Fibroblast of pulmonary artery (primary cell): ENCODE results near the gene MCOLN2.

Experiments used
- DNase-seq: peaks from one replicate; pipeline ENCODE4 v3.0.0-alpha.2; 2010; ENCODE audit warnings: low read depth
- H3K4me3 ChIP-seq: replicated peaks from 2 replicates; pipeline ENCODE4 v1.5.1; 2011; ENCODE audit warnings: low read depth, mild to moderate bottlenecking, control low read depth, low read length, moderate library complexity
- TF ChIP-seq, protein P1 (sequence below): IDR thresholded peaks from 2 replicates; pipeline ENCODE4 v1.5.1; 2011; ENCODE audit warnings: mild to moderate bottlenecking, control low read depth, low read length, inconsistent platforms; ENCODE audit errors: missing control alignments

The MCOLN2 gene

DNA sequence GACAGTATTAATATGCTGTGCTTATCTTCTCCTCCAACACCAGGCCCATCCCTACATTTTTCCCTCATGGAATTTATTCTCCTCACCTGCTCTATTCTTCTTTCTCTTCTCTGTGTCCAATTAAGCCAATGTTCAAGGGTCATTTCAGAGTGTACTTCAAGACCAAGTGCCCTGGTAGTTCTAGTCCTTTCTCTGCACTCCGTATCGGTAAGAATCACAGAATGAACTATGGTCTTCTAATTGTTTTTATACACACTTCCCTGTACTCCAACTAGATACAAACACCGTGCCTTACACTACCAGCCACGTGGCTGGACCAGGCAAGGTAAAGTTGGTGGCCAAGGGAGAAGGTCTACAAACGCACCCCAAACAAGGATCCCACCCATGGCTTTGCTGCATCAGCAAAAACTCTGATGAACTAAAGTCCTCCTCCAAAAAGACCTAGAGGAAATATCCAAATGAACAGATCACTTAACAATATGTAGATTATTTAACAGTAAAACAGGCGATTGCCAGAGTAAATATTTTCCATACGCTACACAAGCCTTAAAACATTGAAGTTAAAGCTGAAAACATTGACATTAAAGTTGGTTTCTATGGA, 63.8 kb downstream of the MCOLN2 start:
- TF ChIP-seq, protein P1, sequence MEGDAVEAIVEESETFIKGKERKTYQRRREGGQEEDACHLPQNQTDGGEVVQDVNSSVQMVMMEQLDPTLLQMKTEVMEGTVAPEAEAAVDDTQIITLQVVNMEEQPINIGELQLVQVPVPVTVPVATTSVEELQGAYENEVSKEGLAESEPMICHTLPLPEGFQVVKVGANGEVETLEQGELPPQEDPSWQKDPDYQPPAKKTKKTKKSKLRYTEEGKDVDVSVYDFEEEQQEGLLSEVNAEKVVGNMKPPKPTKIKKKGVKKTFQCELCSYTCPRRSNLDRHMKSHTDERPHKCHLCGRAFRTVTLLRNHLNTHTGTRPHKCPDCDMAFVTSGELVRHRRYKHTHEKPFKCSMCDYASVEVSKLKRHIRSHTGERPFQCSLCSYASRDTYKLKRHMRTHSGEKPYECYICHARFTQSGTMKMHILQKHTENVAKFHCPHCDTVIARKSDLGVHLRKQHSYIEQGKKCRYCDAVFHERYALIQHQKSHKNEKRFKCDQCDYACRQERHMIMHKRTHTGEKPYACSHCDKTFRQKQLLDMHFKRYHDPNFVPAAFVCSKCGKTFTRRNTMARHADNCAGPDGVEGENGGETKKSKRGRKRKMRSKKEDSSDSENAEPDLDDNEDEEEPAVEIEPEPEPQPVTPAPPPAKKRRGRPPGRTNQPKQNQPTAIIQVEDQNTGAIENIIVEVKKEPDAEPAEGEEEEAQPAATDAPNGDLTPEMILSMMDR, result no peak
- DNase-seq, result no peak
- no peak overlapping the region for H3K4me3 ChIP-seq

DNA sequence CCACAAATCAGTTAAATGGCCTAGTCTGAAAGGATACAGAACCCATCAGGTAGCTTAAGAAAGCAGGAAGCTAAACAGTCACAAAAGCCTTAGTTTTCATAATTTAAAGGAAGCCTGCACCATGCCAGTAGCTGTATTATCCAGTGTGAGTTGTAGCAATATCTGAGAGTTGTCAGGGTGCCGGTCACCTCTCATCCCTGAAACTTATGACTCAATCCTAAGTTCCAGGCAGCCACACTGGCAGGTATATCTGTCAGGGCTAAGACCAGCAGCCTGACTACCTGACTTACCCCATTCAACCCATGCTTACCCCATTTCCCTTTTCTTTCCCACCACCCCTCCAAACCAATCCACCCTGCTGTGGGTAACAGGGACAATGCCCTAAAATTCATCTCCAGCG, 66.1 kb downstream of the MCOLN2 start:
- no peak overlapping the region for H3K4me3 ChIP-seq
- TF ChIP-seq, protein P1, result no peak
- no peak for DNase-seq

DNA sequence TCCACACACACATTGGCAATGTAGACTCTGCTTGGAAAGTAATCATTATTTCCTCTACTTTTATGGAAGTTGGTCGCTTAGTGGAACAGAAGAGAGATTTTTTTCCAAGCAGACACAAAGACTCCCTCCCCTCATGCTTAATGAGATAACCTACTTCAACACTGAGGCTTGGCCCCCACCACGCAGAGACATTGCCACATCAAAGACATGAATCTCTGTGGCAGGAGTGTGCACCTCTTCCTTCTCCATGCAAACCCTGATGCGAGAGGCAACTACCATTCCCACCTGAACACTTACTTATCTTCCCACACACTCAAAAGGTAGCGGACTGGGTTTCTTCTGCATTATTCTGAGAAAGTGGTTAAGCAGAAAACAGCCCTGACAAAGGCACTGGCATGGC, 66.6 kb downstream of the MCOLN2 start:
- H3K4me3 ChIP-seq, result no peak overlapping the region
- TF ChIP-seq, protein P1, result no peak
- no peak for DNase-seq

DNA sequence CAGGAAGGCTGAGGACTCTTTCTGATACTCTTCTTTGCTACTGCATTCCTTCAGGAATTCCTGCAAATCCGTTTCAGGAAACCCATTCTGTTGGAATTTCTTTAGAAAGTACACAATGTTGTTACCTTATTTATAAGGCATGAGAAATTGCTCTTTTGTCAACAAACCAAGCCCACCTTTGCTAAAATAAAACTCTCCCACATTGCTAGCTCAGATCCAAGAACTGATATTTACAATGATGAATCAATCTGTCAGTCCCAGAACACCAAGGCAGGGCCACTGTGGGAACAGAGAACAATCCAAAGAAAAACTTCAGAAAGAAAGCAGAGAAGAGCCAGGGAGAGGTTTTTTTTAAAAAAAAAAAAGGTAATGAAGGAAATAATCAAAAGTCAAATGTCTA, 67.3 kb downstream of the MCOLN2 start:
- H3K4me3 ChIP-seq, result no peak overlapping the region
- TF ChIP-seq, protein P1, result no peak

DNA sequence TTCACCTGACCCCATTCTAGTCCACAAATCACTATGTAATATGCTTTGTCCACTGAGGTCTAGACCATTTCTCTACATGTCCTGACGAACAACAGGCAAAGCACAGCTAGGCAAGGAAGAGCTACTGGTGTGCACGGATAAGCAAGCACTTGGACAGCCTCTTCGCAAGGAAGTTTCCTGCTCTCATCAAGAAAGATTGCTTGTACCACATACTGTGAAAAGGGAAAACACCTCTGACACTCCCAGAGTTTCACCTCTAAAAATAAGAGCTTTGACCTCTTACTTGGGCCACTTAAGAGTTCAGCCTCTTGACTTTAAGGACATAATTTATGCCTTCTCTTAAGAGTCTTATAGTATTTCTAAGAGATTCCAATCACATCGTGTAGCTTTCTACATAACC, 67.9 kb downstream of the MCOLN2 start:
- DNase-seq, result no peak
- TF ChIP-seq, protein P1, result no peak
- H3K4me3 ChIP-seq, result no peak overlapping the region

More for the DNA sequence above, 67.3 kb downstream of the MCOLN2 start:
- DNase-seq, result no peak

DNA sequence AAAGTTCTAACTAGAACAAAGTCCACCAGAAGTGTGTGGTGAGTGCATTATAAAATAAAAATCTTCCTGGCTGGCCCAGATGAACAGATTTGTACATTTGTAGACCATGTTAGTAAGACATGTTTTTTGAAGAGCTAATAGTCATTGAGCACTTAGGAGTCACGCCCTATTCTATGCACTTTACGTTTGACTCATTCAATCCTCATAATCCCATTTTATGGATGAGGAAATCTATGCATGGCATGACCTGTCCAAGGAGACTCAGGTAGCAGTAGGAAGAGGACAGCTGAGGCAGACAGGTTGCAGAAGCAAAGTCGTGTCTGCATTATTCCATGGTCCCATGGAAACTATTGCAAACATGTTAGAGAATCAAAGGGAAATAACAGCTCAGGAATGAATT, 73.6 kb downstream of the MCOLN2 start:
- TF ChIP-seq, protein P1, result no peak
- no peak overlapping the region for H3K4me3 ChIP-seq
- DNase-seq, result no peak

DNA sequence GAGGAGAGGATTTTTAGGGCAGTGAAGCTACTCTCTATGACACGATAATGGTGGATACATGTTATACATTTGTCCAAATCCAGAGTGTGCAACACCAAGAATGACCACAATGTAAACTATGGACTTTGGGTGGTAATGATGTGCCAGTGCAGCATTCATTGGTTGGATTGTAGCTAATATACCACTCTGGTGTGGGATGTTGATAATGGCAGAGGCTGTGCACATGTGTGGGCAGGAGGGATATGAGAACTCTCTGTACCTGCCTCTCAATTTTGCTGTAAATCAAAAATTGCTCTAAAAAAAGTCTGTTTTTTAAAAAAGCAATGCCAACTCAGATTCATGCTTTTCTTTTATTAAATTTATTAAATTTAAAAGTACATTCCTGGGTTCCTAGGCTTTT, 76.8 kb downstream of the MCOLN2 start:
- no peak overlapping the region for H3K4me3 ChIP-seq
- no peak for DNase-seq
- TF ChIP-seq, protein P1, result no peak
